HUDEP-2 (cell line): ENCODE measurements around the gene NKX2-2.

Experiments
- DNase-seq, 76 experiments: peaks; one replicate each; lab custom pipeline; 2025; ENCODE audit not compliant: unreplicated experiment in 76 of 76; lab: John Stamatoyannopoulos, UW

The NKX2-2 gene

GRCh38 chr20:21522481-21523280 is 8.8 kb upstream of the NKX2-2 start:
- DNase-seq, result no peak

DNA sequence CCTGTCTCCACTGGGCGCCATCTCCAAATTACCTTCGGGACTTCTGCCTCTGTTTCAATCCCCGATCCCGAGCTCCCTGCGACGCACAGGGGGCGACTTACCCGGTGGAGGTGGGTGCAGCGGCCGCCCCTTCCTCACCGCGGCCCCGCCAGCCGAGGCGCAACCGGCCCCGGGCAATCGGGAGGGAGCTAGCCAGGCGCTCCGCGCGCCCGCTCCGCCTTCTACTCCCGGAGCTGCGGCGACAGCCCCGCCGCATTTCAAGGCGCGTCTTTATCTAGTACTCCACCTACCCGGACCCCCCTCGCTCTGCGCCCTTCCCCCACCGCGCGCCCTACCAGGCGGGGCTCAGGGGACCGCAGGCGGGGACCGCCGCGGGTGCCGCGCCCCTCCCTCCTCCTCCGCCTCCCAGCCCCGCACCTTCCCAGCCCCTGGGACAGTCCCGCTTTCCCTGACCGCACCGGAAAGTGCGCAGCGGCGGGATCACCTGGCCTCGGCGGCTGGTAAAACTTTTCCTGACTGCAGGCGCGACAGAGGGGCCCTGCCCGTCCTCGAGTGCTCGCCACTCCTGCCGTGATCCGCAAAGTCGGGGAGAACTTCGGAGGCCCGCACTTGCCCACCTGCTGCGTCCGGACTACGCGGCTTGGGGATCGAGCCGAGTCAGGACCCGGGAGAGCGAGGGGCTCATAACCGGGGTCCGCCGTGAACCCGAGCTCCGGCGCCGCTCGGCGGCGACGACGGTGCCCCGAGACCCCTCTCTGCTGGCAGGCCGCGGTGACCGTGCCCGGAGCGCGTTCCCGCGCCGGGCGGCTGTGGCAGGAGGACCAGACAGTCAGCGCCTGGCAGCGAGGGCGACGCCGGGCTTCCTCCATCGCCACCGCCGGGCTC is 8.0 kb upstream of the NKX2-2 start:
- no peak for DNase-seq

DNA sequence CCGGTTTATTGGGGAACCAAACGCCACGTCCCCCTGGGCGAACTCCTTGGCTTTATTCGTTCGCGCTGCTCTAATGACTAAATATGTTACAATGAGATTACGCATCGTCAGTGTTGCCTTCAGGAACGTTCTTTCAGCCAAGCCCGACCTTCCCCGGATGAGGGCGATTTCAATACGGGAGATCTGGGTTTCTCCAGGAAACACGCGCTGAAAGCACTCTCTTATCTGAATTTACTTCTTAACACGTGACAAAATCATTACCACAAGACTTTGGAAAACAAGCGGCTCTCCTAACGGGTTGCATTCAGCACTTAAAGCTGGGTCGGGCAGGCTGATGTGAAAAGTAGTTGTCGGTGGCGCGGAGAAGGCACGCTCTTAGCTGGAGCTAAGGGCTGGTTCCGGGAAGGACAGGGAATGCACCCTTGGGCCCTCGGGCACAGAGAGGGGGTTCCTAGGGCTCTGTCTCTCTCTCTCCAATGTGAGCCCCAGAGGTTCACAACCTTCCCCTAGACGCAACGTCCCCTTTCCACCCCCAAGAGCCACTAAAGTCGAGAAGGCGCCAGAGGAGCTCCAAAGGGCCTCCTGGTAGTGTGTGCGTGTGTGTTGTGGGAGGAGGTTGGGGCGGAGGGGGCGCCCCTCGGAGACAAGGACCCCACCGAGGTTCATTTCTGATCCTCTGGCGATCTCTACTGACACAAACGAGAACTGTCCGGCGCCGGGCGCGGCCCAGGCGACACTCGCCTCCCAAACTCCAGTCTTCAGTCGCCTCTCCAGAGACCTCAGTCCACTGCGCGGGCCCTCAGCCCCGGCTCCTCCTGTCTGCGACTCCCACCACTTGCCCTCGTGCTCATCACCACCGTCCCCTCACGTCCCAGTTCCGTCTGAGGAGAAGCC is 7.1 kb upstream of the NKX2-2 start:
- no peak for DNase-seq

GRCh38 chr20:21519136-21519584 is 5.3 kb upstream of the NKX2-2 start:
- DNase-seq, result no peak

- no peak for DNase-seq
Measured at GRCh38 chr20:21518292-21518991, 4.6 kb upstream of the NKX2-2 start.

DNA sequence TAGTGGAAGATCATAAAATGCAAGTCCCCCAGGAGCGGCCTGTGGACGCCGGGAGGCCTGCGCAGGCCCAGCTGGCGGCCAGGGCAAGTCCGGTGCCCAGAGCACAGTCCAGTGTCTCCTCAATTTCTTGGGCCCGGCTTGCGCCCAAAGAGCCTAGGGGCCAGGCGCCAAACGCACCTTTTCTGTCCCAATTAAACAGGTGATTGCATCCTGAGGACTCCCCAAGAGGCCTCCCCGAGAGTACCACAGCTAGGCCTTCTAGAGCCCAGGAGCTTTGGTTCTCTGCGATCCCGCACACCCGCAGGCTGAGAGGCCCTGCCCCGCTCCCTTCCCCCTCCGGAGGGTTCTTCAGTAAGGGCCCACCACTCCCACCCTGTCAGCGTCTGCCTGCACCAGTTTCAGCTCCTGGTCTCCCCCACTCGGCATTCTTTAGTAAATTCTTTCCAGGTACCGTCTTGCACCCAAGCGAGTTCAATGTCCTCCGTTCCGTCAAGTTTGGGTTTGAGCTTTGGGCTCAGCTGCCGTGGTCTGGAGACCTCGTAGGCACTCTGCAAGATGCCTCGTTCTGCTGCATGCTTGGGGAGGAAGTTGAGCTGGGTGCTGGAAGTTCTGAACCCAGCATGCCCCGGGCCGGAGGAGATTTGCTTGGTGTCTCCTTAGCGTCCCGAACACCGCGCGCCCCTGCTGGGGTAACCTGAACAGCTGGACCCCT is 3.9 kb upstream of the NKX2-2 start:
- no peak for DNase-seq

GRCh38 chr20:21516861-21517565 is 3.1 kb upstream of the NKX2-2 start:
- DNase-seq, result no peak

GRCh38 chr20:21516180-21516567 is 2.3 kb upstream of the NKX2-2 start:
- no peak for DNase-seq

DNA sequence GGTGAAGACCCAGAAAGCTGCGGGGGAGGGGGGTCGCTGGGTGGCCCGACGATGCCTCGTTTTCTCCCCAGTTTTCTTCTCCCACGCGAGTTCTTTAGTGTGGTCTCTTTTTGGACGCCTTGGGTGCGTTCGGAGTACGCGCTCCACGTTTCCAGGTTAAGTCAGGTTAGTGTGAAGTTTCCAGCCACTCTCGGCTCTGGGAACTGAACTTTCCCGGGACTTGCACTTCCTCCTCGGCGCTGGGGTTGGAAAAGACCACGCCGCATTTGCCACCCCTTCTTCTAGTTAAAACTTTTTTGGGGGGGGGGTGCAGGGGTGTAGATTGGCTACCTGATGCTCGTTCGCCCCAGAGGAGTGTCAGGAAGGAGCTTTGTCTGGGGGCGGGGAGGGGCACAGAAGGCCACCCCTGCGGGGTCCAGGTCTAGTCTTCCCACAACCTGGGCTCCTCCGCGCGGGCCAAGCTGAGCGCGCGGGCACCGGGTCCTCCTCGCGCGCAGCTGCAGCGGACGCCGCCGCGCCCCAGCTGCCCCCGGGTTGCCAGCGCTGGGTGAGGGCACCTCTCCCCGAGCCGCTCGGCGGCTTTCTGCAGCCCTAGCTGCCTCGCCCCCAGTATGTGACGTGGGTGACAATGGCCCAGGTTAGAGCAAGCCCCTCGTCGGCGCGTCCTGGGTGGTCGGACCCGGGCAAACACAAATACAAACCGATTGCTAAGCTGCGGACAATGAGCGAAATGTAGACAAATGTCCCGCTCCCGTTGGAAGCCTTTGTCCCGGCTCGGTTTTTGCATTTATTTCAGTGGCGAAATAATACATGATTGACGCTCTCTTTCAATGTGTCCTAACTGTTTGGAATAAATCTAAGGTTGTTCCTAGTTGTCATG is 1.7 kb upstream of the NKX2-2 start:
- DNase-seq, result no peak

DNA sequence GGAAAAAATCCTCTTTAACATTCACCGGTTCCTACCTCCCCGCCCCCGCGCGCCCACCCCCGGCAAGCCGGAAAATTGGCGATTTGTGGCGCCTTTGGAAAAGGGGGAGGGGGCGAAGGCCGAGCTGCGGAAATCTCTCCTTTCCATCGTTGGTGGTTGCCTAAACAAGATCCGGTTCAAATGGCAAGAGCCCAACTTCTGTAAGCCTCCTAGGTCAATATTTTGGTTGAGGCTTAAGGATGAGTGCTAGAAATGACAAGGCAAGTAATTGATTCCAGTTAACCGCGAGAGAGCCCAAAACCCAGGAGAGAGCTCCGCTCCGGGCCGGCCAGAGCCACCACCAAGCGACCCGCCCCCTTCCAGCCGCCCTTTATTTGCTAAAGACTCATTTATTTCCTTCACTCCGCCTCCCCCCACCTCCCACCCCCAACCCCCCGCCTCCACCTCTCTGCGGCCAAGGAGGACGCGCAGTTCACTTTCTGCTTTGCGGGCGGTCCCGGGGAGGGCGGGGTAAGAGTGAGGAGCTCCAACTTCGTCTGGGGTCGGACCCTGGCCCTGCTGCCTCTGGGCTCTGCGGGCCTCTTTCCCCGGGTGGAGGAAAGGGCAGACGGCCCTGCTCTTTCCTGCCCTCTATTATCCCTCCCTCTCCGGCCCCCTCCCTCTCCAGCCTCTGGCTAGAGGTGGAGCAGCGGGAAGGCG is 838 bp upstream of the NKX2-2 start:
- no peak for DNase-seq

DNA sequence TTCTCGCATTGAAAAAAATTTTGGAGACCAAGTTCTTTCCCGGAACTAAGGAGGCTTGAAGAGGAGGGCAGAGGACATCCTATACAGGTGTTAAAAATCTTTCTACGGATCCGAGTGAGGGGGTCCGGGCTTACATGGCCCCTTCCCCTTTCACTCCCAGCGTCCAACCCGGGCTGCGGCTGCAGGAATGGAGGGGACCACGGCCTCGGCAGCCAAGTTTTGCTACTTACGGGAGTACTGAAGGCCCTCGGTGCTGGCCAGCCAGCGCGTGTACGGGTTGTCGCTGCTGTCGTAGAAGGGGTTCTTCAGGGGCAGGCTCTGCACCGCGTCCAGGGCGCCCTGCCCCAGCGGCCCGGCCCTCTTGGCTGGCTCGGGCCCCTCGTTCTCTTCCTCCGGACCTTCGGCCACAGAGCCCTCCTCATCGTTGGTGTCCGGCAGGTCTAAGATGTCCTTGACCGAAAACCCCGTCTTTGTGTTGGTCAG is 642 bp downstream of the NKX2-2 start:
- no peak for DNase-seq

GRCh38 chr20:21512634-21513180 is 1.2 kb downstream of the NKX2-2 start:
- no peak for DNase-seq

- DNase-seq, result no peak
Measured at GRCh38 chr20:21511850-21512633, 1.8 kb downstream of the NKX2-2 start.

DNA sequence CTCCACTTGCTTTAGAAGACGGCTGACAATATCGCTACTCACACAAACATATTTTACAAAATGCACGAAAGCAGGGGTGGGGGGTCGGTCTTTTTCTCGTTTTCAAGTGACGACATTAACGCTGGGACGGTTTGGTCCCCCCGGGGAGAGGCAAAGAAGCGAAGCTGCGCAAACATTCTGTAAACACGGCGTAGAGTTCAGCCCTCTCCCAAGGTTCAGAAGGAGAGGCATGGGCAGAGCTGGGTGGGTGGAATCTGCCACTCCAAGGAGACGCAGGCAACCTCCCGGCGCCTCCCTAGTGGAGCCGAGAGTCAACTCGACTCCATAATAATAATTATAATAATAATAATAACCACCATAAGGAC is 2.4 kb downstream of the NKX2-2 start:
- no peak for DNase-seq

GRCh38 chr20:21510414-21511384 is 3.2 kb downstream of the NKX2-2 start:
- DNase-seq, result no peak
